HCEC 1CT (cell line): ENCODE results near the gene SORCS2.

Experiments
- DNase-seq: peaks from one replicate; pipeline ENCODE4 v3.0.0-alpha.2; 2017

The SORCS2 gene

DNA sequence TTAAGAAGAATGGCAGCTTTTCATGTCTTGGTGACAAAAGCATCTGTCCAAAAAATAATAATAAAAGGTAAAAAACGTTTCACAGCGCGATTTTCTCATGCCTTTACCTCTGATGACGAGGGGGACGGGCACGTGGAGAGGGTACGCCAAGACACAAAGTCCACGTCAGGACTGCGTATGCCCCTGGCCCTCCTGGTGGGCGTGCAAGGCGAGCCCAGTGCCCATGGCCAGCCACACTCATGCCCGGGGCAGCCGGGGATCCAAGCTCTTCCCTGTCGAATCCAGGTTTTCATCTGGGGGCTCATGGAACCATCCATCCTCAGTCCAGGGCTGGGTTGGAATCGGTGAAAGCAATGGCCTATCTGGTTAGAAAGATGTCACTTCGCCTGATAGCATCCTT is 570.8 kb downstream of the SORCS2 start:
- no peak for DNase-seq

DNA sequence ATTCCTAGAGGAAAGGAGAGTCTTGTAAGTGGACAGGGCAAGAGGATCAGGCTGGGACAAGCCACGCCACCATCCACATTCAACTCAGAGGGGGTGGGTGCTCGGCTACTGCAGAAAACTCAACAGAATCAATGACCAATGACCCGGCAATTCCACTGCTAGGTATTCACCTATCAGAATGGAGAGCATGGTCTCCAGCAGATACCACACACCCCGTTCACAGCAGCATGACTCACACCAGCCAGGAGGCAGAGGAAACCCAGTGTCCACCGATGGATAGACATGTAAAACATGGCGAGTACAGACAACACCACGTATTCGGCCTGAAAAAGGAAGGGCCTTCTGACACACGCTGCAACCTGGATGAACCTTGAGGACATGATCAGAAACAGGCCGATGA is 571.5 kb downstream of the SORCS2 start:
- no peak for DNase-seq

DNA sequence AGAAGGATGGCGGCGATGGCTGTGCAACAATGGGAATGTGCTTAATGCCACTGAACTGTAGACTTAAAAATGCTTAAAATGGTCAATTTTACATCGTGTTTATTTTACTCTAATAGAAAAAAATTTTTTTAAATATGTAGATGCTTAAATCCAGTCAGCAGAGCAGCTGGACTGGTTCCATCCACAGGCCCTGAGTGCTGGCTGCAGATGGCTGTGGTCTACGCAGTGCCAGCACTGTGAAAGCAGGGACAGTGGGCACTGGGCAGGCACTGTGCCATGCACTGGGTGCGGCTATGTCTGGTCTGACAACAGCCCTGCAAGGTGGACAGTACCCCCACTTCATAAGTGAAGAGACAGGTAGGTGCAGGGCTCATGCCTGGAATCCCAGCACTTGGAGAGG is 572.1 kb downstream of the SORCS2 start:
- DNase-seq = no peak

DNA sequence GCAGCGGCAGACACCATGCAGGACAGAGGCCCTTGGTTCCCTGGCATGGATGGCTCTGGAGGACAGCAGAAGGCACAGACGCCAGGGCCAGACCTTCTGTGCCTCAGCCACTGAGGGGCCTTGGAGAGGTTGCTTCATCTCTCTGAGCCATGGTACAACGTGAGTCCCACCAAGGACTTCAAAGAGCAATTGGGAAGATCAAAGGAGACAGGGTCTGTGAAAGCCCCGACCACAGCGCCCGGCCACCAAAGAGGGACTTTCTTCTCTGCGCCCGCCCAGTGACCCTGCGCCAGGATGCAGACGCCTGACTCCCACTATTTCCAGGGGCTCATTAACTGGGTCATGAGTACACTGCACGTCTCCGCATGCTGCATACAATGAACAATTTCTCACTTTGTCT is 573.3 kb downstream of the SORCS2 start:
- no peak for DNase-seq

DNA sequence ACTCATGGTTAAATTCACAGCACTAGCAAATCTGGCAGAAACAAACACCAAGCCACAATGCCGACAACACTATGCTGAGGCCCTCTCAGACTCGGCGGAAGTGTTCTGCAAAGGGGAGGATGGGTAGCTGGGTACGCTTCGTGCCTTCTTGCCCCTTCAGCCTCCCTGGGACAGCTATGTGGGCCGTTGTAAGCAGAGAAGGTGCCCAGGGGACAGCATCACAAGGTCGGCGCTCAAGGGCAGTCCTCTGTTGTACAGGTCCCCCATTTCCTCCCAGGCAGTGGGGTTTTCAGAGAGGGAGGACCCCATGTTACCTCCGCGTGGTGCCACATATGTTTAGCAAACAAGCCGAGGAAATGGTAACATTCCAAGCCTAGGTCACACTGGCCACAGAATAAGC is 573.7 kb downstream of the SORCS2 start:
- no peak for DNase-seq

DNA sequence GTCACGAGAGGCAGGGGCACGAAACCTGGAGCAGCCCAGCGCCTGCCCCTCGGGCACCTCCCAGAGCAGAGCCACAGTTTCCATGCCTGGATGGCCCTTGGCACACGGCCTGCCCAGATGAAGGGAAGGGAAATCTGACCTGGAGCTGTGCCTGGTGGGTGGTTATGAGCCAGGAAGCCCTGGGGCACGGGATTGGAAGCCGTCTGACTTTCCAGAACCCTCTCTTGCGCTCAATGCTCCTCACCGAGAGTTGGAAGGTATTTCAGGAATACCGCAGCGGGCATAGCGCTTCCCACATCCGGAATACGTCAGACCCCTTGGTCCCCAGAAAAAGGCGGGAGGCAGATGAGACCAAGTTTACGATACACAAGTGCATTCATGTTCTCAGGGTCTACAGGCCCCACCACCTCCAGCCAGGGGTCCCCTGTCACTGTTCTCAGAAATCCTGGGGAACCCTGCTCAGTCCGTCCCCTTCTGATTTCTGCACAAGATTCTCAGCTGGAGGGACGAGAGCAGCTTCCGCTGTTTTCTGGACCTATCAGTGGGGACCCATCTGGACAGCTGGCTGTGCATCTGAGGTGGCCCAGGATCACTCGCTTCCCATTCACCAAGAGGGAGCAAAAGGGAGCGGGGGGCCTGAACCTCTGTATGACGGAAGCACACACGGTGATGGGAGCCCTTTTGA is 574.5 kb downstream of the SORCS2 start:
- no peak for DNase-seq

DNA sequence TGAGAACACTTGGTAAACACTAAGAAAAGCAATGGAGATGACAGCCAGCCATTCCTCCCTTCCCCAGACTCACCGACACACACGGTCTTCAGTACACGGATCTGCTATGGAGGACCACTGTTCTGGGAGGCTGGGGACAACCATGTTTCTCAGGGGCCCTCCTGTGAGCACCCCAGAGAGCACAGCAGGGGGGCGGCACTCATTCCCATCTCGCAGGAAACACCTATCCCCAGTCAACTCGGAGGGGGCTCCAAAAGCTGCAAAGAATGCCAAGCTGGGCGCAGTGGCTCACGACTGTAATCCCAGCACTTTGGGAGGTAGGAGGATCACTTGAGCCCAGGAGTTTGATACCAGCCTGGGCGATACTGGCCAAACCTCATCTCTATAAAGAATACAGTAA is 575.2 kb downstream of the SORCS2 start:
- DNase-seq = no peak

DNA sequence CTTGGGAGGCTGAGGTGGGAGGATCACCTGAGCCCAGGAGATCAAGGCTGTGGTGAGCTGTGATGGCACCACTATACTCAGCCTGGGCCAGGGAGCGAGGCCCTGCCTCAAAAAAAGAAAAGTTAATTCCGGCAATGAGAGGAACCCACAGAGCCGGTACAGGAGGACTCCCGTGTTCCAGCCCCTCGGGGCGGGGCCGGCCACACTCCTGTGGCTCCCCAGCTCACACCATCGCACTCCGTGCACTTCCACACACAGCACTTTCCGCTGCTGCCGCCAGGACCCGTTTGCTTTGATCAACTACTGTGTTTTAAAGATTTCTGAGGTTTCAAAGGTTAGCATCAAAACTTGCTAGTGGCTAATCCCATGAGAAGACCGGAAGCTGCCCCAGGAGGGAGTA is 575.6 kb downstream of the SORCS2 start:
- DNase-seq = no peak

DNA sequence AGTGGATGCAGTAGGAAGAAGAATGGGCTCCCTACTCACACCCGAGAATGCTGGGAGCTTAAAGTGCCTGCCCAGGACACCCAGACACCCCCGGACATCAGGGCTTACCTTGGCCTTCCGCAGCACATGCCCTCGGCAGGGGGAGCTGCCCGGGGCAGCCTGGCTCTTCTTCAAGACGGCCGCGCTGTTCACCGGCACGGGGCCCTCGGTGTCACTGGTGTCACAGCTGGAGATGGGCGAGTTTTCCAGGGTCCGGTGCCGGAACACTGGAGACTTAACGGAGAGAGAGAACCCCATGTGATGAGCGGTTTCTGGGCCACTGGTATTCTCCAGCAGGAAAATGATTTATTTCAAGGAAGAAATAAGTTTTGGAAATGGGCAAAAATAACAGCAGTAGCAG is 576.4 kb downstream of the SORCS2 start:
- no peak for DNase-seq

DNA sequence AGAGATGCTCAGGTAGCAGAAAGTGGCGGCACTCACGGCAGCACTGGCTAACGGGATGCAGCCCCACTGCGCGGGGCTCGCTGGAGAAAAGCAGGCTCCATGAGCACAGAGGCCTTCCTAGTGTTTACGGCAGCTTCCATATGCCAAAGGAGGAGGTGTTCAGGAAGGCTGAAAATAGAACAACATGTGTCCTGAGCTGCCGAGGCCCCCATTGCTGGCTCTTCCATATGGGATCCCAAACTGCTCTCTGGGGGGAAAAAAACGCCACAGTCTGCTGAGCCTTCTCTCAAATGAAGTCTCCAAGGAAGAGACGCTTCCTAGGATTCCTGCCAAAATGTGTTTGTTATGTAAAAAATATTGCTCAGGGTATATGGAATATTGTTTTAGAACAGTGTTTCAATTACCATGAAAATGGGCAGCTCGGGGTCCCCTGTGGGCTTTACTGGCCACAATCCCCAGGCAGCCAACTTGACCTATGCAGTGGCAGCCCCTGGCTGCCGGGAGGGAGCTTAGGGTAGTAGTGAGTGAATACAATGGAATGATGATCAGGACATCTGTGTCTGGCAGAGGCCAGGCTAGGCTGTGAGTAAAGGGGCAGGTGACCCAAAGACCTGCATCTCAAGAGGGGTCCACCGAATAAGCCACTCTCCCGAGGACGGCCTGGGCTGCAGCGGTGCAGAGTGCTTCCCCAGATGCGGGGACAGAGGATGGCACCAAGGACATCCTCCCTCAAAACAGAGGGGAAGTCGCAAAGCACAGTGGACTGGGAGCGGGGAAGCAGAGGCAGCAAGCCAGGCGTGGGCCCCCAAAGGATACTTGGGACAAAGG is 577.3 kb downstream of the SORCS2 start:
- DNase-seq = no peak

DNA sequence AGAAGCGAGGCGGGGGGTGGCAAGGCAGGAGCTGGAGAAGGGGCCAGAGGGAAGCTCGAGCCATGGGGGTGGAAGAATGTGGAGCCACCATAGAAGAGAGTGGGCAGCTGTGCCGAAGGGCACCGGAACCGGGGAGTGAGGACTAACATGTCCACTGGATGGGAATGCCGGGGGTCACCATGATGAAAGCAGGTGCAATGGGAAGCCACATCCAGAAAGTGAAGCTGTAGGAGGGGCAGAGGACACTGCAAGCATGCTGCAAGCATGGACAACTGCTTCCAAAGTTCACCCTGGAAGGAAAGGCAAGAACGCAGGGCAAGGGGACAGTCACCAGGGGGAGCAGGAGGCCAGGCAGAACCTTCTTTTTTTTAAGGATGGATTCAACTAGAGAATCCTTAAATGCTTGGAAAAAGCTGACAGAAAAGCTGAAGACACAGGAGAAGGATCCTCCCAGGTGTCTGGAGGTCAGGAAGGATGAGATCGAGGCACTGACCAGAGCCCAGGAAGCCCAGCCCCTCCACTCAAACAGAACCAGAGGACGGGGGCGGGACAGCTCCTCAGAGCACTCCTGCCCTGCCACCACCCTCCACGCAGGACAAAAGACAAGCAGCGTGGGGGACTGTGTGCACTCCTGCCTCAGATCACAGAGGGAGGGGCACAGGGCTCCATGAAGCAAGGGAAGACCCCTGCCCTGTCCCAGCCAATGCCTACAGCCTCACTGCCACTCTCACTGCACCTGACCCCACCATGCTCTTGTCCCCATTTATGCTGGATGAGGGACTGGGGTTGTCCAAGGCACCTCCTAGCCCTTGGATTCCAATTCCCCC is 578.1 kb downstream of the SORCS2 start:
- DNase-seq = peak; percentile 7

DNA sequence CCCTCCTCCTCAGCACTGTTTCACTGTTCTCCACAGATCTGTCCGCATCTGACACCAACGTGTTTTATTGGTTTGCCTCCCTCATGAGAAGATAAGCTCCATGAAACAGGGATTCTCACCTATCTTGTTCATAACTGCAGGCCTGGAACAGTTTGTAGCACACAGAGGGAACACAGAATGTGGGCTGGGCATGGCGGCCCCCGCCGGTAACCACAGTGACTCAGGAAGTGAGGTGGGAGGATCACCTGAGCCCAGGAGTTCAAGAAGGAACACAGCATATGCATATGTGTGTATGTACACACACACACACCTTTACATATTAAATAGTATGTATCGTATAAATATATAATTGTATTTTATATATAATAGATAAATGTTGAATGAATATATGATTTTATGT is 578.7 kb downstream of the SORCS2 start:
- DNase-seq = no peak

DNA sequence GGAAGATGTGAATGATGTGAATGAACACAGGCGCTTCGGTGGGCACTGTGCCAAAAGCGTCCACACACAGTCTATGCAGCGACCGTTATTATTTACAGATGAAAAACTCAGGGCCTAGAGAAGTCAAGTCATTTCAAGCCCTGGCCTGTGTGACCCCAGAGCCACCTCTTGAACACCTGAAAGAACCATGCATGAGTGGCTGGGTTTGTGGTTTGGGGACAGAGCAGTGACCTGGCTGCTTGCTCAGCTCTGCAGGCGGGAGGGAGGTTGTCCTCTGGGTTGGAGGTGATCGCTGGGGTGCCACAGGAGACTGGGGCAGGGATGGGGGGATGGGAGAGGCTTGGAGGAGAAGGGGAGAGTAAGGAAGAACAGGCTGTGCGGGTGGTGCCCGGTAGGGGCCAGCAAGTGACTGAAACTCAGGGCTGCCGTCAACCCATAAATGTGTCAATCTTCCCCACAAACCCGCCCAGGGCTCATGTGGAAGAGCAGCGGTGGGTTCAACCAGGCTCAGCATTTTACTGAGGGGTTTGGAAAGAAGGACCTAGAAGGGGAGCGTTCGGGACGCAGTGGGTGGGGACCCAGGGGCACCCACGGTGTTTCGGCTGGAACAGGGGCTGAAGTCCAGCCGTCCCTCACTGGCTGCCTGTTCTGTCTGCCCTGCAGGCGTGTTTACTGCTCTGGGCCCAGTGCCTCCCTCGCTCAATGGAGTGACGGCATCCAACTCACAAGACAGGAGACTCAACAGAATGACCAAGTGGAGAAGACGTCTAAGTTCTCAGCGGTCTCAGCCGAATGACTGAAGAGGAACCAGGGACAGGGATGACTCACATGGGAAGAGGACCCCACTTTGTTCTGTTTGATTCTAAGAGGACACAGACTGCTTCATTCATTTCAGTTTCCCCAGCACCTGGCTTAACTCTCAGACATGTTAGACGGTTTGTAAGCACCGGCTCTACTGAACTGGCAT is 579.5 kb downstream of the SORCS2 start:
- DNase-seq = no peak

DNA sequence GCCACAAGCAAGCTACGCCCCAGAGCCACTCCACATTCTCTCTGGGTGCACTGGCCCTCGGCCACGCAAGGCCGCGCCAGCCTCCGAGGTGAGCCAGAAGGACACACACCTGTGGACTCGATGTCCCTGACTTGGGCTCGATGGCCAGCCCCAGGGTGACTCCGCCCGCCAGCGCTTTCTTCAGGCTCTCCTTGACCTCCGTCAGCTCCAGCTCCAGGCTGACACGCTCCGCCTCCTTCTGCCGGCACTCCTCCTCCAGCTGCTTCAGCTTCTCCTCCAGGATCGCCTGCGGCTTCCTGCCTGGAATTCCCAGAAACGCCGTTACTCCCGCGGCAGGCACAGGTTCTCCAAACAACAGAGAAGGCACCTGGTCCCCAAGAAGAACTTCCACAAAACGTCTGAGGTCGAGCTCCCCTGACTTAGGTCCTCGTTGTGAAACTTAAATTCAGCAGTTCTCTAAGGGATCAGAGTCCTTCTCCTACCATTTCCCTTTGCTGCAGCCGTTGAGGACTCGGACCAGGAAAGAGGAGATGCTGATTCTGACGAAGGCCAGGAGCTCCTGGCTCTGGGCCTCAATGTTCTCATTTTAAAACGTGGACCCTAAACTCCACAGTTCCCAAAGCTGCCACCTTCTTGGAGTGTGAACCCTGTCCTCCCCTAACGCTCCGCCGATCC is 580.5 kb downstream of the SORCS2 start:
- DNase-seq = no peak

DNA sequence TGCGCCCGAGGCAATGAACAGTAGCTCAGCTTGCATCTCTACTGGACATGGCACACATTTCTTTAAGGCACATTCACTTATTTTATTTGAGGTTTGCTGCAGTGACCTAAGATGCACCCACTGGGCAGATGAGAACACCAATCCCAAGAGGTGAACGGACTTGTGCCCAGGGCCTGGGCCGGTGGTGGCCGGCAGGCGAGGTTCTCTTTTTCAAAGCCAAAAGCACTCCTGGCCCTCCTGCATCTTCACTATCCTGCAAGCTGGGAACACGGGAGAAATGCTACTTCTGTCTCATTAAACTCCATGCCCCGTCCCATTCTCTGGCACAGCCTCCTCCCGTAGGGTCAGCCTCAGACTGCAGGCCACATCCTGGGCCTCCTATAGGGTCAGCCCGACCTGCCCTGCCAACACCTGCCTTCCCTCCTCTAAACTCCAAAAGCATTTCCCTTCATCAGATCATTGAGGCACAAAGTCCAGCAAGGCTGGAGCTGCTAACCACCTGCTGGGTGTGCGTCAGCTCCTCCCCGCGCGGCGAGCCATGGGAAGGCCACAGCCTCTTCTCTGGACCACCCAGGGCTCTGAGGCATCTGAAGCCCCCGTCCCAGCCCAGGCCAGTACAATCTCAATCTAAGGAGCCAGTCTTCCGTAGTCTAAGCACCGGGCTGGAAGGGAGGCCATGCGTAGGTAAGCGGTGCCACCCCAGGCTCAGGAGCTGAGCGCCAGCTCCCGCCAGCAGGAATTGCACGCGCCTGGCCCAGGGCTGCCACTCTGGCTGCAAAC is 581.3 kb downstream of the SORCS2 start:
- no peak for DNase-seq

DNA sequence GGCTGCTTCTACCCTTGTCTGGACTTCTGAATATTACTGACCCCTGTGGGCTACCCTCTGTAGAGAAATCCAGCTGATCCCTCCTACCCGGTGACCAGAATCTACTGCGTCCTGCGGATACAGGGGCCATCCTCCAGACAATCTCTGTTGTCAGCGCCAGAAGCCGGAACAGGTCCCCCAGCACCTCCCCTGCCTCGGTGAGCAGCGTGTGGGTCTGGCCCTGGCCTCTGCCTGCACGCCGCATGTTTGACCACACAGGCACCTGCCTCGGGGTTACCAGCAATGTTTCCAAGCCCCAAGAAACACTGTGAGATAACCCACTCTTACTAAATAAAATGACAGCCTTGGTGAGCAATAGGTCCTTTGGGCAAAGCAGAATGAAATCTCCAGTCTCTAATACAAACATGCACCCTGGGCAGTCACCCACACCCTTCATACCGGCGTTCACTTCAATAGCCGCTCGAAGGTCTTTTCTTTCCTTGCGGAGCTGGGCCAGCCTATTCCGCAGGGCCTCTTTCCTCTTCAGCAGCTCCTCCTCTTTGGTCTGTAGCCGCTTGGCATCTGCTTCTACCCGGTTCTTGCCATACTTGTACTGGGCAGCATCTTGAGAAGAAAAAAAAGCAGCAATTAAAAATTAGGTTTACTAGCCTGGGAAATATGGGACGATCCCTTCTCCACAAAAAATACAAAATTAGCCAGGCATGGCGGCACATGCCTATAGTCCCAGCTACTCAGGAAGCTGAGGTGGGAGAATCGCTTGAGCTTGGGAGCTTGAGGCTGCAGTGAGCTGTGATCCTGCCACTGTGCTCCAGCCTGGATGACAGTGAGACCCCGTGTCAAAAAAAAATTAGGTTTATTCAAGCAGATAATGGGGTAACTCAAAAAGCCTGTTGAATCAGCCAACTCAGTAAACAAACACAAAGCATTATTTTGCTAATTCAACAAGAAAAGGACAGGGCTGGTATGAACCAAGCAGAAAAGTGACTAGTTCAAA is 582.3 kb downstream of the SORCS2 start:
- DNase-seq = no peak

DNA sequence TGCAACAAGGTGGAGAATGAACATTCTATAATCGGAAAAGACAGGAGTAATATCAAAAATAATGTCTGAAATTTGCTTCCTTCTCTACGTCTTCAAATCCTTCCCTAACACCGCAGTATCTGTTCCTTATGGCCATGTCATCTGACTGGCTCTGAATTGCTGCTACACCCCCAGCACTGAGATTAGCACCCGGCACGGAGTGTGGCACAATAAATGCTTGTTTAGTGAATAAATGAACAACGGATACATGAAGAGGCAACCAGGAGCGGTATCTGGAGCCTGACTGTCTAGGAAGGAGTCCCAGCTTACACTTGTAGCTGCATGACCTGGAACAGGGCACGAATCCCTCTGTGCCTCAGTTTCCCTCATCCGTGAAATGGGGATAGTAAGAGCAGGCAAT is 583.1 kb downstream of the SORCS2 start:
- no peak for DNase-seq

DNA sequence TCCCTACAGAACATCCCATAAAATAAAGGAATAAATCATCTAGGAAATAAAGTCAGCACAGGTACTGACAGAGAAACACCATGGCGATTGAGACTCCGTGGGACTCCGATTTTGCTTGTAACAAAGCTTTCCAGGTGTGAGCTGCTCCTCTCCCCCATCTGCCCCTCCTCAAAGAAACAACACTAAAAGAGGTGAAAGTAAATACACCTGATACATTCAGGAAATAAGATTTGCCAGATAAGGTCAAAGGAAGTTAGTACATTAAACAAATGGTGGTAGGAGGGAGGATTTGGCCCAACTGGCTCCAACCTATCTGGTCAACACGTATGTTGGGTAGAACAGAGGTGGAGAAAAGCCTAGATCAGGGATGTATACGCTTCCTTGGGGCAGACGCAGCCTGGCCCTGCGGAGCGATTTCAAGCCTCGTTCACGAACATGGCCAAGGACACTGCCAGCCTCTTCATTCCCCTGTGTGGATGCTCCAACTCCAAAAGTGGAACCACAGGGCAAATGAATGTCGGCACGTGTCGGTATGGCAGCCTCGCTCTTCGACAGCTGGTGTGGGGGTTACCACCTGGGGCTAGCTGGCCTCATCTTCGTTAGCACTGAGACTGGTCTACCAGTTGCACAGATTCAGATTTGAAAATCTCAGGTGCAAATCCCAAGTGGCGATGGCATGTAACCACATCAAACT is 584.8 kb downstream of the SORCS2 start:
- DNase-seq = no peak

DNA sequence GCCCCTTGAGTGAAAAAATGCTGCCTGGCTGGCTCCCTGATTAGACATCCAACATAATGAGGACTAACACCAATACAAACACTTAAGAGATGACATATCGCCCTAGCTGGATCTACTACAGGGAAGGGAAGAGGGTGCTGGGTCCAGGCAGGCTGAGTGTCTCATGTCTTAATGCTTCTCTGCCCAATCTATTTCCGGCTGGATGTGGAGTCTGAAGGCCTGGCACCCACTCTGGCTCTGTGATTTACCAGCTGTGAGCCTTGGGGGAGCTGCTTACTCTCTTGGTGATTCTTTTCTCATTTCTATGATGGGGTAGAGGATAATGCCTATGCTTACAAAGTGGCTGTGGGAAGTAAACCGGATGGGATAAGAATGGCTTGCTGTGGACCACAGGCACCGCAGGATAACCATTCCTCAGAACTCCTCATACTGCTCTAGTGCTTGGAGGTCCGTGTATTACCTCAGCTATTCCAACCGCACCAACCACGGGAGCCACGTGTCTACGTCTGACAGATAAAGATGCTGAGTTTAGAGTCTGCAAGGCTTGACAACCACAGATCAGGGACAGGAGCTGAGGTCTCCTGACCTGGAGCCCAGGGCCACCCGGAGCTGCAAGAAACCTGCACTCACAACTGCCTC is 585.7 kb downstream of the SORCS2 start:
- DNase-seq = no peak
